Astrocyte (in vitro differentiated cells and primary cell): ENCODE measurements around the gene UST. TPM values are rescaled to one million over a fixed set of nuclear protein-coding genes. Genes with fewer than 3 reads are reported as not detected.

Source experiments
- DNase-seq: peaks from one replicate; pipeline ENCODE4 v3.0.0-alpha.2; 2010; ENCODE audit warnings: low read depth
- FAIRE-seq: peaks from 2 replicates; lab custom pipeline; 2011; peaks lifted over from hg19 to GRCh38; lab: Jason Lieb, UNC
- H2AFZ ChIP-seq: 2 replicates; pipeline ENCODE4 v1.6.0; 2012; ENCODE audit warnings: low read depth, low read length, inconsistent platforms
- H3K27ac ChIP-seq: 2 replicates; pipeline ENCODE4 v1.5.1; 2011; ENCODE audit warnings: low read depth, low read length, inconsistent platforms
- H3K27me3 ChIP-seq: 2 replicates; pipeline ENCODE4 v1.6.0; 2011; ENCODE audit warnings: low read length, inconsistent platforms; ENCODE audit not compliant: insufficient read depth
- H3K36me3 ChIP-seq: 2 replicates; pipeline ENCODE4 v1.5.1; 2011; ENCODE audit warnings: low read length, inconsistent platforms; ENCODE audit not compliant: insufficient read depth
- H3K4me1 ChIP-seq: 2 replicates; pipeline ENCODE4 v1.5.1; 2011; ENCODE audit warnings: low read length, inconsistent platforms; ENCODE audit not compliant: insufficient read depth
- H3K4me2 ChIP-seq: 2 replicates; pipeline ENCODE4 v1.6.0; 2012; ENCODE audit warnings: low read length, inconsistent platforms
- H3K4me3 ChIP-seq: 2 replicates; pipeline ENCODE4 v1.5.1; 2011; ENCODE audit warnings: low read depth, mild to moderate bottlenecking, low read length, inconsistent platforms; ENCODE audit not compliant: insufficient read depth
- H3K79me2 ChIP-seq: 2 replicates; pipeline ENCODE4 v1.6.0; 2012; ENCODE audit warnings: mild to moderate bottlenecking, low read length, inconsistent platforms; ENCODE audit not compliant: insufficient read depth
- H3K9ac ChIP-seq: 2 replicates; pipeline ENCODE4 v1.6.0; 2012; ENCODE audit warnings: mild to moderate bottlenecking, low read length, inconsistent platforms
- H3K9me3 ChIP-seq: 2 replicates; pipeline ENCODE4 v1.5.1; 2012; ENCODE audit warnings: low read depth, mild to moderate bottlenecking, low read length, inconsistent platforms; ENCODE audit not compliant: insufficient read depth
- H4K20me1 ChIP-seq: 2 replicates; pipeline ENCODE4 v1.6.0; 2012; ENCODE audit warnings: low read length, inconsistent platforms; ENCODE audit not compliant: insufficient read depth
- H3K27ac Mint-ChIP-seq: one replicate; pipeline ENCODE4 v1.8.0; 2021; ENCODE audit warnings: mild to moderate bottlenecking, mixed read lengths; ENCODE audit not compliant: unreplicated experiment
- H3K27me3 Mint-ChIP-seq: one replicate; pipeline ENCODE4 v1.8.0; 2021; ENCODE audit warnings: low read depth, mixed read lengths; ENCODE audit not compliant: unreplicated experiment
- H3K36me3 Mint-ChIP-seq: one replicate; pipeline ENCODE4 v1.8.0; 2021; ENCODE audit warnings: low read depth, mixed read lengths; ENCODE audit not compliant: unreplicated experiment
- H3K4me1 Mint-ChIP-seq: one replicate; pipeline ENCODE4 v1.8.0; 2021; ENCODE audit warnings: low read depth, mixed read lengths; ENCODE audit not compliant: unreplicated experiment
- H3K4me3 Mint-ChIP-seq: one replicate; pipeline ENCODE4 v1.8.0; 2021; ENCODE audit warnings: mild to moderate bottlenecking, moderate library complexity, mixed read lengths; ENCODE audit not compliant: unreplicated experiment
- H3K9me3 Mint-ChIP-seq: one replicate; pipeline ENCODE4 v1.8.0; 2021; ENCODE audit warnings: mild to moderate bottlenecking, mixed read lengths; ENCODE audit not compliant: unreplicated experiment
- EZH2 ChIP-seq: IDR thresholded peaks from 2 replicates; pipeline ENCODE4 v1.6.1; 2012; ENCODE audit warnings: mild to moderate bottlenecking, low read length, inconsistent platforms; ENCODE audit not compliant: insufficient read depth
- total RNA-seq: library from RNA; stranded (reverse); gene quantifications from 2 replicates; pipeline ENCODE4 v1.2.1, GENCODE V29; 2021
- TF ChIP-seq, protein P1 (sequence below): IDR thresholded peaks from 2 replicates; pipeline ENCODE4 v1.5.1; 2011; ENCODE audit warnings: low read depth, mild to moderate bottlenecking, inconsistent platforms, low read length, moderate library complexity; ENCODE audit not compliant: insufficient read depth

The UST gene
- total RNA-seq, 1 donor from 2014 or later, result 15.3 TPM

DNA sequence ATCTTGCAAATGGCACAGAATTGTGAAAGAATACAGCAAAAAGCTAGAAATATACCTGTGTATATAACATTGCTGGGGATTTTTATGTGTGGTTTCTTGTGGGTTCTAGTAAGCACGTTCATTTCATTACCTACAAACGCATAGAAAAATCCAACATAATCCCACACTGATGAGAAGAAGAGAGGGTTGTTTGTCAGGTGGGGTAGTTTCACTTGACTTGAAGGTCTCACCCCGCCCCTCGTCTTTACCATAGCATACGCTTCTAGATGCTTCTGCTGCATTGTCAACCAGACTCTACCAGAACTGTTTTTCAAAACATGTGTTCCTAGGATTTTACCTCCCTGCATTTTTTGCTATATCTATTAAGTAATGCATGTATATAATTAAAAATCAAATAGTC, 286.6 kb downstream of the UST start:
- H2AFZ ChIP-seq, result no peak overlapping the region
- no peaks in the 10 kb centered on the region for H3K27me3 Mint-ChIP-seq
- DNase-seq (no peak), FAIRE-seq (no peak)
- TF ChIP-seq, protein P1, sequence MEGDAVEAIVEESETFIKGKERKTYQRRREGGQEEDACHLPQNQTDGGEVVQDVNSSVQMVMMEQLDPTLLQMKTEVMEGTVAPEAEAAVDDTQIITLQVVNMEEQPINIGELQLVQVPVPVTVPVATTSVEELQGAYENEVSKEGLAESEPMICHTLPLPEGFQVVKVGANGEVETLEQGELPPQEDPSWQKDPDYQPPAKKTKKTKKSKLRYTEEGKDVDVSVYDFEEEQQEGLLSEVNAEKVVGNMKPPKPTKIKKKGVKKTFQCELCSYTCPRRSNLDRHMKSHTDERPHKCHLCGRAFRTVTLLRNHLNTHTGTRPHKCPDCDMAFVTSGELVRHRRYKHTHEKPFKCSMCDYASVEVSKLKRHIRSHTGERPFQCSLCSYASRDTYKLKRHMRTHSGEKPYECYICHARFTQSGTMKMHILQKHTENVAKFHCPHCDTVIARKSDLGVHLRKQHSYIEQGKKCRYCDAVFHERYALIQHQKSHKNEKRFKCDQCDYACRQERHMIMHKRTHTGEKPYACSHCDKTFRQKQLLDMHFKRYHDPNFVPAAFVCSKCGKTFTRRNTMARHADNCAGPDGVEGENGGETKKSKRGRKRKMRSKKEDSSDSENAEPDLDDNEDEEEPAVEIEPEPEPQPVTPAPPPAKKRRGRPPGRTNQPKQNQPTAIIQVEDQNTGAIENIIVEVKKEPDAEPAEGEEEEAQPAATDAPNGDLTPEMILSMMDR, result no peak
- TF ChIP-seq EZH2, result no peak
- peaks cover 56% of the 10 kb centered on the region for H3K4me1 Mint-ChIP-seq
- no peaks in the 10 kb centered on the region for H4K20me1 ChIP-seq
- no peak overlapping the region for H3K4me3 Mint-ChIP-seq
- H3K36me3 ChIP-seq, result no peaks in the 10 kb centered on the region
- peaks cover 3% of the 10 kb centered on the region for H3K36me3 Mint-ChIP-seq
- peak overlapping the region; percentile 92 for H3K4me2 ChIP-seq
- H3K4me1 ChIP-seq, result peaks cover 47% of the 10 kb centered on the region
- peak overlapping the region; percentile 94 for H3K9ac ChIP-seq
- H3K4me3 ChIP-seq, result no peak overlapping the region
- H3K27ac Mint-ChIP-seq, result peak overlapping the region; percentile 99
- no peaks in the 10 kb centered on the region for H3K9me3 ChIP-seq
- no peaks in the 10 kb centered on the region for H3K79me2 ChIP-seq
- H3K27me3 ChIP-seq, result no peaks in the 10 kb centered on the region
- peak overlapping the region; percentile 100 for H3K27ac ChIP-seq
- no peaks in the 10 kb centered on the region for H3K9me3 Mint-ChIP-seq

GRCh38 chr6:149035766-149036165, 288.9 kb downstream of the UST start:
- no peak overlapping the region for H3K27ac Mint-ChIP-seq
- H3K4me1 Mint-ChIP-seq, result peaks cover 49% of the 10 kb centered on the region

More at GRCh38 chr6:149035766-149036165, 288.9 kb downstream of the UST start:
- Histone ChIP-seq H3K9ac (no peak overlapping the region), H2AFZ (no peak overlapping the region), H3K27ac (no peak overlapping the region), H3K4me3 (no peak overlapping the region), H3K4me2 (no peak overlapping the region), H3K36me3 (no peaks in the 10 kb centered on the region), H3K4me1 (peaks cover 47% of the 10 kb centered on the region), H4K20me1 (no peaks in the 10 kb centered on the region), H3K79me2 (no peaks in the 10 kb centered on the region), H3K9me3 (no peaks in the 10 kb centered on the region), H3K27me3 (no peaks in the 10 kb centered on the region)
- Mint-ChIP-seq H3K36me3 (peaks cover 8% of the 10 kb centered on the region), H3K9me3 (no peaks in the 10 kb centered on the region), H3K4me3 (no peak overlapping the region), H3K27me3 (no peaks in the 10 kb centered on the region)
- TF ChIP-seq, protein P1, result no peak
- TF ChIP-seq EZH2, result no peak
- FAIRE-seq (no peak), DNase-seq (no peak)
